Measurements from ENCODE around the gene CD44. TPM values are rescaled to one million over a fixed set of nuclear protein-coding genes. Genes with fewer than 3 reads are reported as not detected.

Gene CD44
- total RNA-seq, 4 donors from 2014 or later = 211 to 319 (median 266) TPM

DNA sequence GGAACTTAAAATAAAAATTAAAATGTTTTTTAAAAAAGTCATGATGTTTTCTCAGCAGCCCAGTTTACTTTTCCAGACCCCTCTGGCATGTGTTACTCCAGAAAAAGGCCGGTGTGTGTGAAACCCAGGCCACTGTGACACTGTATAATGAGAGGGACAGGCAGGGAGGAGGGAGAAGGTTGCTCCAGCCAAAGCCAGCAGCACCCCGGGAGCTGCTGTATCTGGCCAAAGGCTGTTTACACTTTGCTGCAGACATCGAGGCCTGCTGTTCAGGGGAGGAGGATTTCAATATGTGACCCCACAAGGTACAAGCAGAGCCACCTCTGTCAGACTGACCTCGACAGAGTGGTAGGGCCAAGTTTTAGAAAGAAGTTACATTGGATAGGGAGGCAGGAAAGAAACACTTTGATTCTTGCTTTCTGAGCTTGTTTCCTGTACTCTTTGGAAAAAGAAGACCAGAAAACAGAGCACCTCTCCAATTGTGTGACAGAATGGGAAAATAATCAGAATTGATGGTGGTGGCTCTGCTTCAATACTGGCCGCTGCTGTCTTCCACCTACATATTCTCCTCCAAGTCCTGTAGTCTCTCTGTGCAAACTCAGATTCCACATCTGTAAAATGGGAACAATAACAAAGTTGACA is 41.0 kb upstream of the CD44 start:
- Histone ChIP-seq H3K4me3 (no peak overlapping the region), H3K9me3 (no peaks in the 10 kb centered on the region), H3K36me3 (no peaks in the 10 kb centered on the region), H3K27ac (peak overlapping the region; percentile 3 to 86 (median 82)), H3K27me3 (no peaks in the 10 kb centered on the region), H3K4me1 (peaks cover 4 to 61% (median 11%) of the 10 kb centered on the region in 3 donors)
- ATAC-seq = no peak
- TF ChIP-seq, protein P1, sequence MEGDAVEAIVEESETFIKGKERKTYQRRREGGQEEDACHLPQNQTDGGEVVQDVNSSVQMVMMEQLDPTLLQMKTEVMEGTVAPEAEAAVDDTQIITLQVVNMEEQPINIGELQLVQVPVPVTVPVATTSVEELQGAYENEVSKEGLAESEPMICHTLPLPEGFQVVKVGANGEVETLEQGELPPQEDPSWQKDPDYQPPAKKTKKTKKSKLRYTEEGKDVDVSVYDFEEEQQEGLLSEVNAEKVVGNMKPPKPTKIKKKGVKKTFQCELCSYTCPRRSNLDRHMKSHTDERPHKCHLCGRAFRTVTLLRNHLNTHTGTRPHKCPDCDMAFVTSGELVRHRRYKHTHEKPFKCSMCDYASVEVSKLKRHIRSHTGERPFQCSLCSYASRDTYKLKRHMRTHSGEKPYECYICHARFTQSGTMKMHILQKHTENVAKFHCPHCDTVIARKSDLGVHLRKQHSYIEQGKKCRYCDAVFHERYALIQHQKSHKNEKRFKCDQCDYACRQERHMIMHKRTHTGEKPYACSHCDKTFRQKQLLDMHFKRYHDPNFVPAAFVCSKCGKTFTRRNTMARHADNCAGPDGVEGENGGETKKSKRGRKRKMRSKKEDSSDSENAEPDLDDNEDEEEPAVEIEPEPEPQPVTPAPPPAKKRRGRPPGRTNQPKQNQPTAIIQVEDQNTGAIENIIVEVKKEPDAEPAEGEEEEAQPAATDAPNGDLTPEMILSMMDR (IDR thresholded peaks at IDR 0.05) = no peak
- TF ChIP-seq POLR2AphosphoS5 (IDR thresholded peaks at IDR 0.05) (no peak), EP300 (IDR thresholded peaks at IDR 0.05) (no peak), POLR2A (IDR thresholded peaks at IDR 0.05) (no peak)
- WGBS, 2 donors (ENCODE audit: low coverage in 1 of 2) = 7 to 17% methylated on average over 3 to 4 of the region's 5 CpGs

GRCh38 chr11:35098855-35099254 is 40.1 kb upstream of the CD44 start:
- H3K9me3 ChIP-seq = no peaks in the 10 kb centered on the region
- H3K27ac ChIP-seq = peak overlapping the region; percentile 81 to 97 (median 84)
- no peak for ATAC-seq
- no peaks in the 10 kb centered on the region for H3K36me3 ChIP-seq
- H3K4me1 ChIP-seq = peaks cover 4 to 65% (median 11%) of the 10 kb centered on the region in 3 donors
- H3K4me3 ChIP-seq = no peak overlapping the region
- WGBS, 2 donors (ENCODE audit: low coverage in 1 of 2) = 67 to 76% methylated on average over 1 to 5 of the region's 5 CpGs
- H3K27me3 ChIP-seq = no peaks in the 10 kb centered on the region
- TF ChIP-seq POLR2AphosphoS5 (IDR thresholded peaks at IDR 0.05) (no peak), EP300 (IDR thresholded peaks at IDR 0.05) (no peak), POLR2A (IDR thresholded peaks at IDR 0.05) (no peak)
- TF ChIP-seq, protein P1 (IDR thresholded peaks at IDR 0.05) = no peak

DNA sequence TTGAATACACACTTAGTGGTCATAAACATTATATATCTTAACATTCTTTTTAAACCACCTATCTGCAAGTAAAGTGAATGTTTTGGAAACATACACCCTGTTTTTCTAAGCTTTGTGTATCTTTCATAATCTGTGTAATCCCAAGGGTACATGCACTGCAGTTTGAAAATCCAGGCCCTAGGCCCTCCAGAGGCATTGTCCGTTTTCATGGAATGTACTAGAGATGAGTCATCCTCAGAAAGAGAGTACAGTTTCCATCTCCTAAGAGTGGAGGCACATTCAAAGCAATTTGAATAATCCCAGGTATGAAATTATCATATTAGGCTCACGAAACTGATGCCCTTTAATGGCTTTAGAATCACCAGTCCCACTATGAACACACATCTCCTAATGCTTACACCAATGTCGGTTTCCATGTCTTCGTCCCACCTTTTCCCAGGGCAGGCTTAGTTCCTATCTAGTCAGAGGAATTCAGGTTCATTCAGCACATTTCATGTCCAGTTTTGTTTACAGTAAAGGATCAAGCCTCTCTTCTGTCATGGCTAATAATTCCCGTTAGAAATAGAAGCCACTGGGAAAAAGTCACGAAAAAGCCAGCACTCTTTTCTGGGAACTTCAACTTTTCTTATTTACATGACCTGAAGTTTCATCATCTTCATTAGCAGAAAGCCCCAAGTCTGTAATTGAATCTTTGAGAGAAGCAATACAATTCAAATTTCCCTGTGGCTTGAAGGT is 39.5 kb upstream of the CD44 start:
- no peaks in the 10 kb centered on the region for H3K9me3 ChIP-seq
- ATAC-seq = peak; percentile 71
- WGBS, 2 donors (ENCODE audit: low coverage in 1 of 2) = 15 to 23% methylated on average over 3 to 6 of the region's 6 CpGs
- H3K27me3 ChIP-seq = no peaks in the 10 kb centered on the region
- TF ChIP-seq POLR2AphosphoS5 (IDR thresholded peaks at IDR 0.05) (no peak), POLR2A (IDR thresholded peaks at IDR 0.05) (no peak), EP300 (IDR thresholded peaks at IDR 0.05) (no peak)
- TF ChIP-seq, protein P1 (IDR thresholded peaks at IDR 0.05) = no peak
- H3K4me1 ChIP-seq = peaks cover 4 to 65% (median 11%) of the 10 kb centered on the region in 3 donors
- peak overlapping the region; percentile 81 to 97 (median 84) for H3K27ac ChIP-seq
- H3K4me3 ChIP-seq = no peak overlapping the region
- no peaks in the 10 kb centered on the region for H3K36me3 ChIP-seq

DNA sequence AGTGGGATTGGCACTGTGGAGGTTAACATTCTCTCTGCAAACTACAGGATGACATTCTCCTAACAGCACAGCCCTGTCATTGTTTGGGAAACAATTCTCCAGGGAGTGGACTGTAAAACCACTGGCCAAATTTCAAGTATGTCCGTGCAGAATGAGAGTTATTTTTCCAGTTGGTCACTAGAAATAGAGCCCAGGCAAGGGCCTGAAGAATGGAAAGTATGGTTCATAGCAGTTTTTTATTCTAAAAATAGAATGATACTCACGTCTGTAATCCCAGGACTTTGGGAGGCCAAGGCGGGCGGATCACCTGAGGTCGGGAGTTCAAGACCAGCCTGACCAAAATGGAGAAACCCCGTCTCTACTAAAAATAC is 39.0 kb upstream of the CD44 start:
- peak overlapping the region; percentile 81 to 97 (median 84) for H3K27ac ChIP-seq
- H3K27me3 ChIP-seq = no peaks in the 10 kb centered on the region
- H3K4me1 ChIP-seq = peaks cover 4 to 65% (median 11%) of the 10 kb centered on the region in 3 donors
- no peaks in the 10 kb centered on the region for H3K36me3 ChIP-seq
- no peaks in the 10 kb centered on the region for H3K9me3 ChIP-seq
- H3K4me3 ChIP-seq = no peak overlapping the region
- ATAC-seq = peak; percentile 92
- WGBS, 2 donors (ENCODE audit: low coverage in 1 of 2) = 14 to 17% methylated on average over 5 to 6 of the region's 6 CpGs
- TF ChIP-seq POLR2AphosphoS5 (IDR thresholded peaks at IDR 0.05) (peak; percentile 82), EP300 (IDR thresholded peaks at IDR 0.05) (no peak)

DNA sequence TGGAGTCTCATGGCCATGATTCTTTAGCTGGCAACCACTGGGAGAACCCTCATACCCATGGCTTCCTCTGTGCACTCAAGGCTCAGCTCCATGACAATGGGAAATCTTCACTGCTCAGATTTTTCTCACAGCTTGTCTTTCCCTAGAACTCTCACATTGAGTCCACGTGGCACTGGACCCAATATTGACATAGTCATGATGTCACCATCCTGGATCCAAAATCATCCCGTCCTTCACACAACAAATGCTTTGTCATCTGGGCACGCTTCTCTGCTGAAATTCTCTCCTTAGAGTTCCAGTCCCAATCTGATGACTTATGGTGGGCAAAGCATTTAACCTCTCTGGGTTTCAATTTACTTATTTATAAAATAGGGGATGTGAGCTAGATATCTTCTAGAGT is 37.7 kb upstream of the CD44 start:
- no peaks in the 10 kb centered on the region for H3K9me3 ChIP-seq
- H3K4me1 ChIP-seq = peaks cover 4 to 75% (median 18%) of the 10 kb centered on the region in 3 donors
- H3K27me3 ChIP-seq = no peaks in the 10 kb centered on the region
- TF ChIP-seq, protein P1 (IDR thresholded peaks at IDR 0.05) = no peak
- TF ChIP-seq EP300 (IDR thresholded peaks at IDR 0.05) = no peak
- no peak for TF ChIP-seq POLR2A (IDR thresholded peaks at IDR 0.05)
- no peak for TF ChIP-seq POLR2AphosphoS5 (IDR thresholded peaks at IDR 0.05)
- WGBS, 2 donors (ENCODE audit: low coverage in 1 of 2) = 69 to 75% methylated on average over 2 of the region's 3 CpGs
- no peak overlapping the region for H3K4me3 ChIP-seq
- H3K36me3 ChIP-seq = no peaks in the 10 kb centered on the region
- no peak for ATAC-seq
- peak overlapping the region in 3 of 4 donors; percentile 81 to 86 (median 83) for H3K27ac ChIP-seq

Measured in gastroesophageal sphincter (tissue), 4 donors.